ENCODE measurements around the gene PREX1.

The PREX1 gene

GRCh38 chr20:48717095-48717672 is 110.6 kb downstream of the PREX1 start:
- no peak for DNase-seq (ENCODE audit: low read depth)

GRCh38 chr20:48716541-48716940 is 111.3 kb downstream of the PREX1 start:
- no peak for DNase-seq (ENCODE audit: low read depth)

DNA sequence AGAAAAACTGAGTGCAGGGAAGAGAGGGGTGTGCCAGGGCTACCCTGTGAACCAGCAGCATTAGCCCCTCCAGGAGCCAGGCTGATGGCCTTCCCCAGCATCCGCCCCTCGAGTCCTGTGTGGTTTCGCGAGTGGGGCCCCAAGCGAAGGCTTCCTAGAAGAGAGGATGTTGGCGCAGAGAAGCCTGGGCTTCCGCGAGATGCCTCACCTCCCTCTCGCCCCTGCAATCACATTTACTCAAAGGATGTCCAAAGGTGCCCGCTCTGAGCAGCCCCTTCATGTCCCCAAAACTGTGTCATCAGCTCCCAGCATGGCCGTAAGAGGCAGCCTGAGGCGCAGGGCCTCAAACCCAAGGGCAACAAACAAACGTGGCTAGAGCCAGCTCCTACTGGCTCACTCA is 111.7 kb downstream of the PREX1 start:
- DNase-seq (ENCODE audit: low read depth) = peak; percentile 54

- DNase-seq (ENCODE audit: low read depth) = no peak
Observed at GRCh38 chr20:48714764-48715163, 113.0 kb downstream of the PREX1 start.

- no peak for DNase-seq (ENCODE audit: low read depth)
Observed at GRCh38 chr20:48711696-48712464, 115.9 kb downstream of the PREX1 start.

DNA sequence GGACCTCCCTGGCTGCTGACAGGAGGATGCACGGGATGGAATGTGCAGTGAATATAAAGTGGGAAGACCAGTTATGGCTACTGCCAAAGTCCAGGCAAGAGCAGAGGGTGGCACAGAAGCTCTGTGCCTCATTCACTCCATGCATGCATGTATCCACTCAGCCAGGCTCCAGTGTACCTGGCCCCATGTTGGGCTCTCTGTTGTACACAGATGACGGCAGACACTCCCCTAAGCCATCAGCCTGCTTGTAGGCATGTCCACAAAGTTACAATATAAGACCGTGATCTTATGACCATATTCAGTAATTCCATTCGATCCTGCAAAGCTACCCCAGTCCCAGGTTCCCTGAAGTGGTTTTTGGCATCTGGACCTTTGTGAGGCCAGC is 116.8 kb downstream of the PREX1 start:
- no peak for DNase-seq (ENCODE audit: low read depth)

GRCh38 chr20:48710341-48711043 is 117.3 kb downstream of the PREX1 start:
- no peak for DNase-seq (ENCODE audit: low read depth)

DNA sequence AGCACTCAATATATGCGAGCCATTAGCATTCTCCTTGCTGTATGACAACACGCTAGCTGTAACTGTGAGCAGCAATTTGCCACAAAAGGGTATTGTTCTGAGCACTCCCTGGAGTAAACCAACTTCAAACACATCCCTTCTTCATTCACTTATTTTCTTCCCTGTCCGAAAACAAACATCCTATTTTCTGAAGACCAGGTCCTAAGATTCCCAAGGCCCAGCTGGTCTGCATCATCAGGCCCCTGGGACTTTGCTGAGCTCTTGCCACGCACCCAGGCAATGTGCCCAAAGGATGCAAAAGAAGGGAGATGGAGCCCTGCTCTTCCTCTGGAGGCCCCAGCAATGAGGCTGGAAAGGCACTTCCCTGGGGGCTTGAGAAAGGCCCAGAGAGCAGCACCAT is 118.1 kb downstream of the PREX1 start:
- no peak for DNase-seq (ENCODE audit: low read depth)

DNA sequence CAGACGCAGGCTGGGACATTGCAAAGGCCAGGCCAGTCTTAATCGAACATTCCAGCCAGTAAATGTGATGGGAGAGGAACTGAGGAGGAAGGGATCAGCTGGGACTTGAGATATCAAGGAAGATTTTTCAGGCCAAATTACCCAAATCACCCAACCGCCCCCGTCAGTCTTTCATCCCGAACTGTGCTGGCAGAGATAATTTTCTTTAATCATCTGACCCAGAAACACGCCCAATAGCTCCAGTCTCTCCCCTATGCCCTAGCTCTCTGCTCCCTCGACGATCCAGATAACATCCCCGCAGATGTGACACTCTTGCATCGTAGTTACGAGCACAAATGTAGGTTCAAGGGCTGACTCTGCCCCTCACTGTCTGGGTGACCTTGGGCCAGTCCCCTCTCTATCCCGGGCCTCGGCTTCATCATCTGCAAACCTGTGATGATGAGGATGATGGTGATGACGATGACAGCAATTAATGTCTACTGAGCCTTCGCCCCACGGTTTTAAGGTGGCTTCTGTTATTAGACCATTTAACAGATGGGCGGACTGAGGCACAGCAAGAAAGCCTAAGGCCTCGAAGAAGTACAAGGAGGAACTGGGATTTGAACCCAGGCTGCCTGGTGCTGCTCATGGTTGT is 118.6 kb downstream of the PREX1 start:
- no peak for DNase-seq (ENCODE audit: low read depth)

DNA sequence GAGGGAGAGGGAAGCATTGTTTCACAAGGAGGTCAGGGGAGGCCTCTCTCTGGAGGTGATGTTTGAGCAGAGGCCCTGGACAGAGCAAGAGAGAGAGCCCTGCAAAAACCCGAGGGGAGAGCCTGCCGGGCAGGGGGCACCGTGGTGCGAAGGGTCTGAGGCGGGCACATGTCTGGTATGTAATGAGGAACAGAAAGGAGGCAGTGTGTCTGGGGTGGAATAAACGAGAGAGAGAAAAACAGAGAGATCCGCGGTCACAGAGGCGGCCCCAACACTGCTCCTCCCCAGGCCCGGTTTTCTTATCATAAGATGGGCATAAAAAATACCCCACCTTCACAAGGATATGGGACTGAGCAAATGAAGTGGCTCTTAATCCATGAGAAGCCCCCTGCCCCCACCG is 119.2 kb downstream of the PREX1 start:
- no peak for DNase-seq (ENCODE audit: low read depth)

DNA sequence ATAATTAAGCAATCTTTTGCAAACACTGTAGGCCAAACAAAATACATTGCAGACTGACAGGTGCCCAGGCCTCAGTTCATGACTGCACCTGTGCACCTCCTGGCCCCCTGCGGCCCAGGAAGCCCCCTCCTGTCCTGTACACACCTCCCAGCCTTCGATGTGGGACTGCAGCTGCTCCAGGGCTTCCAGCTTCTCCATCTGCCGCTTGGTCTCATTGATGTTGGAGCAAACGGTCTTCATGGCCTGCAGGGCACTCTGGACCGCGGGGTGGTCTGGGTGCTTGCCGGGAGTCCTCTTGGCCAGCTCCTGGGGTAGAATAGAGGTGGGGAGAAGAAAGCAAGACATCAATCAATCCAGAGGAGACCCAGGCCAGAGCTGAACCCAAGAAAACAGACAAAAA is 119.7 kb downstream of the PREX1 start:
- DNase-seq (ENCODE audit: low read depth) = no peak

DNA sequence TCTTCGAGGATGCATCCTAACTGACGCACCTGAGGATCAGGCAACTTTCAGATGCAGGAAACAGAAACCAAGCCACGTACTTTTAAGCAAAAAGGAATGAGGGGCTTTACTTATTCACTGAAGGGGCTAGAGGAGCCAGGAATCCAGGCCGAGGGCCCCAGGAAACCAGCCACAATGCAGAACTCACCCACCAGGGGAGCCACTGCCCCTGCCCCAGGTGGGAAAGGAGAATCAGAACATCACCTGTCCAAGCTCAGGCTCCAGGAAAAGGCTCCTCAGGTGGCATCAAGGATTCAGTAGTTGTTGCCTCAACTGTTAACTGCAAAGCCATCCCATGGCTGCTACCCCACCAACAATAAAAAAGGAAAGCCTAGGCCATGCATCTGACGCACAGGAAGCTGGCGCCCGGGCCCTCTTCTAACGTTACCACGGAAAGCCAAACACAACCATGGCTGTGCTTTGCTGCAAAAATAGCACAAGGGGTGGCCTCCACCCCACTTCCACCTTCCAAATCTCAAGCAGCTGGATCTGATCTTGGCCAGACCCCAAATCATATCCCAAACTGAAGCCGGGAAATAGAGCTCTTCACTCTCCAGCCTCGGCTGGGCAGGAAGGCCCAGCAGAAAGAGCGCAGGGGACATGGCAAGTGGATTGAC is 121.0 kb downstream of the PREX1 start:
- DNase-seq (ENCODE audit: low read depth) = no peak

- no peak for DNase-seq (ENCODE audit: low read depth)
Observed at GRCh38 chr20:48706116-48706656, 121.6 kb downstream of the PREX1 start.

DNA sequence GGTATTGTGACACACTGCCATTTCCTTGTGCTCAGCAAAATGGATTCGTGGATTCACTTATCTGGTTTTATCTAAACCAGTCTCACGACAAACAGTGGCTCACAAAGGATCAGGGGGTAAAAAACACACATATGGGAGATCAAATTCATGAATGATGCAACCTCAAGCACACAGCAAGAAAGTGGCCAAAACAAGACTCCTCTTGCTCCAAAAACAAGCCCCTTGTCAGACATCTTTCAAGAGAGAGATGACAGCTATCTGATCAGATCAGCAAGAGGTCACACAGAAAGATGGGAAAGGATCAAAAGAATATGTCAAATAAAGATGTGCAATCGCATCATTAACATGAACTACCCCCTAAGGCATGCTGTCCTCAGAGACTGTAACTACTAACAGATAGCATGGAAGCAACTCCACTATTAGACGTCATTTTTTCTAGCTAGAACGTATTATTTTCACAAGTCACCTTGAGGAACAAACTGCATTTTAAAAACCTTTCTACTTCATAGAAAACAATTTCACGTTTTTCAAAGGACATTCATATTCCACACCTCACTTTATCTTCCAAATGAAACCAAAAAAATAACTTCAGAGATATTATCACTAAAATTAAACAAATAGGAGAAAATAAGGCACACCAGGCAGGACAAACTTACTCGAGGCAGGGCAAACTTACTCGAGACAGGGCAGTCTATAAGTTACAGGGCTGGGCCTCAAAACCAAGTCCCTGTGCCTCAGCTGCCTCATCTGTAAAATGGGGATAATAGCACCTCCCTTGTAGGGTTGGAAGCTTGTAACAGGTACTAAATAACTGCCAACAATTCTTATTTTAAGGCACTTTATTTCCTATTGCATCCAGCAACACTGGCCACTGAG is 122.3 kb downstream of the PREX1 start:
- no peak for DNase-seq (ENCODE audit: low read depth)

GRCh38 chr20:48704761-48705160 is 123.0 kb downstream of the PREX1 start:
- no peak for DNase-seq (ENCODE audit: low read depth)

- DNase-seq (ENCODE audit: low read depth) = no peak
Observed at GRCh38 chr20:48703511-48704219, 124.1 kb downstream of the PREX1 start.

DNA sequence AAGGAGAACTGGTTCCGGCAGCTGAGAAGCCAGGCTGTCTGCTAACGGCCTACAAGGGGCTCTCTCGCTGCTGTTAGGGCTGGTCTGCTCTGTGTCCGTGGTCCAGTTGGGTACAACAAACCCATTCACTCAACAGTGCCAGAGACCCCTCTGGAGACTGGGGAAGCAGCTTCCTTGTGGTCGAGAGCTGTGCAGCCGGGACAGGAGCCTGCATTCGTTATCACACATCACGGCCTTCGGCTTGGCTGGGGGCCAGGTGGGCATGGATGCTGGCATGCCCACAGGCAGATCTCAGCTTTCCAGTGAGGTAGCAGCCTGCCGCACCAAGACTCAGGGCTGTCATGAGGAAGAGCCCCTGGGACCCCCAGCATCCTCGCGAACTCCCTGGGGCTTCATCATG is 124.7 kb downstream of the PREX1 start:
- DNase-seq (ENCODE audit: low read depth) = no peak

DNA sequence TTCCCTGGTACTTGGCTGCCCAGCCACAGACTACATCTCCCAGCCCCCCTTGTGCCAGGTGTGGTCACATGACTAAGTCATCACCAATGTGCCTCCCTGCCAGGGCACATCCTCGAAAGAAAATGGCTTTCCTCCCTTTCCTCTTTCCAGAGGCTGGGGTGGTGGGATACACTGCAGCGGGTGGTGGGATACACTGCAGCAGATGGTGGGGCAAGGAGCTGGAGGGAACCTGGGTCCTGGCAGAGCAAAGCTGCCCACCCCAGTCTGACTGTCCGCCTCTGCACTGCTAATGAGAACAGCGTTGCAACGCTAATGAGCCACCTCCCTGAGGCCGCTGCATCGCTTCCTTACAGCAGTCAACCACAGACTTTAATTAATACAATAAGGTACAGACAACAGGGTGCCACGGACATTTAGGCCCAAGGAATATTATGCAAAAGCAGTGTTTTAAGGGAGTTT is 125.3 kb downstream of the PREX1 start:
- DNase-seq (ENCODE audit: low read depth) = no peak

DNA sequence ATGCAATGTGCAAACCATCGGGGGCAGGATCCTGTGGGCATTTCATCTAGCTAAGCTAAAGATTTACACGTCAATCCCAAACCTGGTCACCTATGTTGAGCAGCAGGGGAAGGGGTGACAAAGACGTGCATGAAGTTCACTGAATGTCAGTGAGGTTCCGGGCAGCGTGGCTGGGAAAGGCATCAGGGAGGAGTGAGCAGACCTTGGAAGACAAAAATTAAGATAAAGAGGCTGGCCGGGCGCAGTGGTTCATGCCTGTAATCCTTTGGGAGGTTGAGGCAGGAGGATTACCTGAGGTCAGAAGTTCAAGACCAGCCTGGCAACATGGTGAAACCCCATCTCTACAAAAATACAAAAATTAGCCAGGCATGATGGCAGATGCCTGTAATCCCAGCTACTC is 126.1 kb downstream of the PREX1 start:
- DNase-seq (ENCODE audit: low read depth) = no peak

DNA sequence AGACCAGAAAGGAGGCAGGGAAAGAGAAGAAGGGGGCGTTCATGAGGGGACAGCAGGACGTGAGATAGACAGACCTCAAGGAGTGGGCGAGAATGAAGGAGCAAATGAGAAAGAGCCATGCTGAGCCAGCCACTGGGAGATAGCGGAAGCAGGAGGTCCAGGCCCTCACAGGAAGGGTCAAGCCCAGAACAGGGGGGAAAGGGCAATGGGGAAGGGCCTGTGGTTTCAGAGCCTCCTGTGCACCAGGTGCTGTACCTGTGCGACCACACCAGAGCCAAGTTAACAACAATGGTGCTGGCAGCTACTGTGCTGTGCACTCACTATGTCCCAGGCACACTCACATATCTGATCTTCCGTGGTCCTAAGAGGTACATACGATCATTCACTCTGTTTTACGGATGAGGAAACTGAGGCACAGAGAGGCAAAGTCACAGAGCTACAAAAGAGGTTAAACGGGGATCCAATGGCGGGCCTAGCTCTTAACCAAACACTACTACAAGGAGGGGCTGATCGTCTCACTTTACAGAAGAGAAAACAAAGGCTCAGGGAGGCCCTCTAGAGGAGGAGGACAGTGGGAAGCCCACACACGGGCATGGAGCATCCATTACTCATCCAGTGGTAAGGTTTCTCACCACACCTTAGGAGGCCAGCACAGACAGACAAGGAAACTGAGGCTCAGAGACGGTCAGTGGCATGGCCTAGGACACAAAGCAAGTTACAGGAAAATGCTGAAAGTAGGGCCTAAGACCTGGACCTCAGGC is 129.1 kb downstream of the PREX1 start:
- no peak for DNase-seq (ENCODE audit: low read depth)
